AG09309 (cell line): ENCODE data around the gene STEAP1B.
A peak's percentile ranks its signal among the peaks of the same experiment; 100 is the strongest.
"Not testable (repeated sequence)": the region's sequence is repeated elsewhere in the genome, so short reads cannot be mapped to it uniquely, and the experiment has no call there.

Source experiments
- DNase-seq: peaks from one replicate; pipeline ENCODE4 v3.0.0-alpha.2; 2010; ENCODE audit warnings: low read depth
- H3K4me3 ChIP-seq: 2 replicates; pipeline ENCODE4 v1.5.1; 2011; ENCODE audit warnings: mild to moderate bottlenecking, low read depth, low read length, moderate library complexity; ENCODE audit not compliant: control insufficient read depth
- TF ChIP-seq, protein P1 (sequence below): IDR thresholded peaks from 2 replicates; pipeline ENCODE4 v1.5.1; 2011; ENCODE audit warnings: mild to moderate bottlenecking, low read depth, low read length, inconsistent platforms; ENCODE audit not compliant: insufficient read depth, control insufficient read depth; ENCODE audit errors: missing control alignments

Gene STEAP1B

DNA sequence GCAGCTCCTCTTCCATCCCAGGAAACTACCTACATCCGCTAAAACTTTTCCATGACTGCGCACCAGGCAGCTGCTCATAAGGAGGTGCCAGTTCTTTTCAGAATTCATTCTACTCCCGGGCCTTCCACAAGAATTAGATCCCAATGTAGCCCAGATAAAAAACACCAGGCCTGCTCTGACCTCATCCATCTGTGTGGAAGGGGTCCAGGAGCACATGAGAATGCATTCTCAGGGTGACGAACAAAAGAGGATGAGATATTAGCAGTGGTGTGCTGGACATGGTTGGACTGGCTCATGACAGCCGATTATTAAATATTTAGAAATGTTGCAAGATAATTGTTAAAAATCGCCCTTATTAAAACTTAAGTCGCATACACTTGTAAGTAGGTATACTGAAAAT lies 43.2 kb upstream of the STEAP1B start:
- DNase-seq: no peak
- H3K4me3 ChIP-seq: no peak overlapping the region
- TF ChIP-seq, protein P1, sequence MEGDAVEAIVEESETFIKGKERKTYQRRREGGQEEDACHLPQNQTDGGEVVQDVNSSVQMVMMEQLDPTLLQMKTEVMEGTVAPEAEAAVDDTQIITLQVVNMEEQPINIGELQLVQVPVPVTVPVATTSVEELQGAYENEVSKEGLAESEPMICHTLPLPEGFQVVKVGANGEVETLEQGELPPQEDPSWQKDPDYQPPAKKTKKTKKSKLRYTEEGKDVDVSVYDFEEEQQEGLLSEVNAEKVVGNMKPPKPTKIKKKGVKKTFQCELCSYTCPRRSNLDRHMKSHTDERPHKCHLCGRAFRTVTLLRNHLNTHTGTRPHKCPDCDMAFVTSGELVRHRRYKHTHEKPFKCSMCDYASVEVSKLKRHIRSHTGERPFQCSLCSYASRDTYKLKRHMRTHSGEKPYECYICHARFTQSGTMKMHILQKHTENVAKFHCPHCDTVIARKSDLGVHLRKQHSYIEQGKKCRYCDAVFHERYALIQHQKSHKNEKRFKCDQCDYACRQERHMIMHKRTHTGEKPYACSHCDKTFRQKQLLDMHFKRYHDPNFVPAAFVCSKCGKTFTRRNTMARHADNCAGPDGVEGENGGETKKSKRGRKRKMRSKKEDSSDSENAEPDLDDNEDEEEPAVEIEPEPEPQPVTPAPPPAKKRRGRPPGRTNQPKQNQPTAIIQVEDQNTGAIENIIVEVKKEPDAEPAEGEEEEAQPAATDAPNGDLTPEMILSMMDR: no peak

DNA sequence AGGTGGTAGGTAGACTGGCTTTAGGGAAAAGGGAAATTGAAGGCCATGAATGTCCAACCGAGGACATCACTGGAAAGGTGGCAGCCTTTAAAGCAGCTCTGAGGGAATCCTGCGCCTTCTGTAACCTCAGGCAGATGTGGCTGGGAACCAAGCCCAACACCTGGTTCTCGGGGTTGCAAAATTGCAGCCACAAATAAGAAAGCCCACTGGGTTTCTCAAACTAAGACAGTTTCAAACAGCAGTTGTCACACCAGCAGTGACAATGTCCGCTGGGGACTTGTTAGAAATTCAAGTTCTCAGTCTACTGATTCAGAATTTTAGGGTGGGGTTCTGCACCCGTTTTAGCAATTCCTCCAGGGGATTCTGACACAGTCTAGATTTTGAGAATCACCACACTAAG lies 42.7 kb upstream of the STEAP1B start:
- no peak for DNase-seq
- H3K4me3 ChIP-seq: no peak overlapping the region
- TF ChIP-seq, protein P1: no peak

DNA sequence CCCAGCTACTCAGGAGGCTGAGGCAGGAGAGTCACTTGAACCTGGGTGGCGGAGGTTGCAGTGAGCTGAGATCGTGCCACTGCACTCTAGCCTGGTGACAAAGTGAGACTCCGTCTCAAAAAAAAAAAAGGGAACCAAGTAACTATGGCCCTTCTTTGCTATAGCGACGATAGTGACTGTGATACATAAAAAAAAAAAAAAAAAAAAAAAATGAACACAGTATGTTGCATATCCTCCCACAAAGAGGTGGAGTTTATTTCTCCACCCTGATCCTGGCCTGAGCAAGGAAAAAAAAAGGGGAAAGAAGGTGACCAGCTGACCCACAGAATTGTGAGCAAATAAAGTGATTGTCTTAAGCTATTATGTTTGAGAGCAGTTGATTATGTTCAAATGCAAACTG lies 42.3 kb upstream of the STEAP1B start:
- DNase-seq: no peak
- no peak overlapping the region for H3K4me3 ChIP-seq
- TF ChIP-seq, protein P1: no peak

DNA sequence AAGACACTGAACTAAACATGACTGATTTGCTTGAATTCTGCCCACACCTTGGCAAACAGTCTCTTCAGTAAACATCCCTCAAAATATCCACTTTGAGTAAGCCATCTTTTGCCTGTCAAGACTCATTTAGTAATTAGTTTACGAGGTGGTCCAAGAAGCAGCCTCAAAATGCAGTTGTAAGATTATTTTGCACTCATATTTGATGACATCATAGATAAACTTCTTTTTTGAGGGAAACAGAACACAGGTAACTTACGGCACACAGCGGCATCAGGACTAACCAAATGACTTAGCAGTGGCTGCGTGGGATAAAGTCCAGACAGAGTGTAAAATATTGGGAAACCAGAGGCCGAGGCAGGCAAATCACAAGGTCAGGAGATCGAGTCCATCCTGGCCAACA lies 41.8 kb upstream of the STEAP1B start:
- H3K4me3 ChIP-seq: no peak overlapping the region
- no peak for DNase-seq
- TF ChIP-seq, protein P1: no peak

DNA sequence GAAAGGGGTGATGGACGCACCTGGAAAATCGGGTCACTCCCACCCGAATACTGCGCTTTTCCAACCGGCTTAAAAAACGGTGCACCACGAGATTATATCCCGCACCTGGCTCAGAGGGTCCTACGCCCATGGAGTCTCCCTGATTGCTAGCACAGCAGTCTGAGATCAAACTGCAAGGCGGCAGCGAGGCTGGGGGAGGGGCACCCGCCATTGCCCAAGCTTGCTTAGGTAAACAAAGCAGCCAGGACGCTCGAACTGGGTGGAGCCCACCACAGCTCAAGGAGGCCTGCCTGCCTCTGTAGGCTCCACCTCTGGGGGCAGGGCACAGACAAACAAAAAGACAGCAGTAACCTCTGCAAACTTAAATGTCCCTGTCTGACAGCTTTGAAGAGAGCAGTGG lies 28.5 kb upstream of the STEAP1B start:
- not testable (repeated sequence) for DNase-seq, H3K4me3 ChIP-seq

DNA sequence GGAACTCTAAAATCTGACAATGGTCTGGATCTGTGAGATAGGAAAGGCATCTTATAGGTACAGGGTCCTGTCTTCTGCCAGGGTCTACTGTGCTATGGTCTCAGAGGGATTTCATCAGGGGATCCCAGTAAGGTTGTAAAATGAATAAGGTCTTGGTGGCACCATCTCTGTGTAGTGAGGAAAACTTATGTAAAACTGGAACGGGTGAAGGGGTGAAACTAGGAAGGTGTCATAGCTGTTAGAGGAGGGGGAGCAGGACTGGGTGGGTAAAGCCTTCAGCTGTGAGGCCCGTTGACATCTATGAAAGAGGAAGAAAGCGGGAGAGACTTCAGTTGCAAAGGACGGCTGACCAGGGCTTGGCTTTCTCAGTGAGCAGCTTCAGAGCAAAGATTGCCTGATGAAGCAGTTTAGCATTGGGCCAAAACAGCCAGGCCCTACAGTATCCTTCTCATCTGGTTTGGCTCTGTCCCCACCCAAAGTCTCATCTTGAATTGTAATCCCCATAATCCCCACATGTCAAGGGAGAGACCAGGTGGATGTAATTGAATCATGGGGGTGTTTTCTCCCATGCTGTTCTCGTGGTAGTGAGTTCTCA lies 24.5 kb upstream of the STEAP1B start:
- H3K4me3 ChIP-seq, DNase-seq: not testable (repeated sequence)

DNA sequence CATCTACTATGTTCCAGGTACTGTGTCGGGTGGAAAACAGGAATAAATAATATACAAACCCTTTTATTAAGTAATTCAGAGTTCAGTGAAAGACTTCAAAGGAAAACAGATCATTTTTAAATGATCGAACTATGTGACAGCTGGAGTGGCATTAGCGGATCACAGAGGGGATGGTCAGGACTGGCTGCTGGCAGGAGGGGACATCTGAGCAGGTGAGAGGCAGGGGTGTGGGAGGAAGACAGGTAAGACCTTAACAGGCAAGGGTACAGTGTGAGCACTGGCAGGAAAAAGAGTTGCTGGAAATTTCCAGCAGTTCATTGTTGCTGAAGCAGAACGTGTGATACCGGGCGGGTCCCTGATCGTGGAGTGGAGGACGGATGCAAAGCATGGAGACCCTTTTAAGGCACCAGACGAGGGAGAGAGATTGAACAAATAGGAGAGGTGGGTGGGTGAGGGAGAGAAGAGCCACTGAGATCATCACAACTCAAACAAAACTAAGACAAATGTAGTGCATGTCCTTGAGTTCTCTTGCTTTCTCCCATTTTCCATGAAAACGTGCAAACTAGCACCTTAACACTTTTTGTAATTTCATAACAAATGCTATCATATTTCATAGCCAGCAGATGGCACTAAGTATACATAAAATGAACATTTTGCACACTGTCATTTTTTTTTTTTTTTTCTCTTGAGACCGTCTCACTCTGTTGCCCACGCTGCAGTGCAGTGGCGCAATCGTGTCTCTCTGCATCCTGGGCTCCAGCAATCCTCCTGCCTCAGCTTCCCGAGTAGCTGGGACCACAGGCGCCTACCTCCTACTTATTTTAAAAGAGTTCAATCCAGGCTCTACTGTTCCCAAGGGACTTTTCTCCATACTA lies 23.7 kb upstream of the STEAP1B start:
- peak; percentile 44 for DNase-seq
- H3K4me3 ChIP-seq: not testable (repeated sequence)
- TF ChIP-seq, protein P1: peak; percentile 10

DNA sequence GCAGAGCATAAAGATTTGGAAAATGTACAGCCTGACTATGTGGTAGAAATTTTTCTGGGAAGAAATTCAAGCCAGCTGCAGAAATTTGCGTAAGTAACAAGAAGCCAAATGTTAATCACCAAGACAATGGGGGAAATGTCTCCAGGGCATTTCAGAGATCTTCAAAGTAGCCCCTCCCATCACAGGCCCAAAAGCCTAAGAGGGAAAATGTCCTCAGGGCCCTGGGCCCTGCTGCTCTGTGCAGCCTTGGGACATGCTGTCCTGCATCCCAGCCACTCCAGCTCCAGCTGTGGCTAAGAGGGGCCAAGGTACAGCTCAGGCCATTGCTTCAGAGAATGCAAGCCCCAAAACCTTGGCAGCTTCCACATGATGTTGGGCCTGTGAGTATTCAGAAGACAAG lies 19.6 kb upstream of the STEAP1B start:
- not testable (repeated sequence) for H3K4me3 ChIP-seq, DNase-seq

DNA sequence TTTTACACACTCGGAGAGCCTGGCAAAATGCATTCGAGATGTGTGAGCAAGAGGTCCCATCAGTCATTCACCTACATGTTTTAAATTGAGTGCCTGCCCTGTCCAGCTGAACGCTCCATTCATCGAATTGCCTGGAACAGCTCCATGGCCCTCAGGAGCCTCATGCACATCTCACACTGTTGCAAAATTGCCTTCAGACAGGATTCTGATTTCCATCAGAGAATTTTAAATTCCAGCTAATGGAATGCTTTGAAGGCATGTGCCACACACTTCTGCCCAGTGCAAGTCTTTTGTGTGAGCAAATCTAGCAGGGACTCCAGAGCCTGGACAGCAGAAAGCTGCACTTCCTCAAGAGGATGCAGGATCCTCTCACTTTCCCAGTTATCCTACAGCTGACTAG lies 17.0 kb upstream of the STEAP1B start:
- not testable (repeated sequence) for DNase-seq, H3K4me3 ChIP-seq

DNA sequence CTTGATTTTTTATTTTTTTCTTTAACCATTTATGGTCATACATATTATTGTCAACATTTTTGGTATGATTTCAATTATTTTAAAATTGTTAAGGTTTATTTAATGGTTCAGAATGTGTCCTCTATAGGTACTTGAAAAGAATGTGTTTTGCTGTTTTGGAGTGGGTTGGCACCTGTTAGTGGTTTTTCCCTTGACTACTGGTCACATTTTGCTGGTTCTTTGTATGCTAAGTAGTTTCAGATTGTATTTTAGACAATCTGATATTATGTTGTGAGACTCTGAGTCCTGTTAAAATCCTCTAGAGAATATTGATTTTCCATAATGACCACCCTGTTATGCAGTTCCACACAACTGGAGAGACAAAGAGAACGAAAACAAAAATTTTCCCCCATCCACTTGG lies 15.0 kb upstream of the STEAP1B start:
- DNase-seq: not testable (repeated sequence)

DNA sequence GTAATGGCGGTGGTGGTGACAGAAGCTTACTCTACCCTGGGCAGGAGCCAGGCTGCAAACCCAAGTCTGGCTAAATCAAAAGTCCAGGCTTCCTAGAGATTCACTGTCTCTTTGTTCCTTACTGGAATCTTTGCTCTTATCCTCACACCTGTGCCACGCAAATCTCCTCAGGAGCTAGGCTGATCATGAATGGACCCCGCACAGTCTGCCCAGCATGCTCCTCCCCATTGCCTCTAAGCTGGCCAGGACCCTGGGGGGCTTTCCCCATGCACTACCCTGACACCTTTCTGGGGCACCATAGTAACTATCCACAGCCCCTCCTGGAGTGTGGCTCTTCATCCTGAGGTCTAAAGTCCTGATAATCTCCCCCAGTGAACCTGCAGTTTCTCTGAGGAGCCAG lies 7.3 kb upstream of the STEAP1B start:
- DNase-seq, H3K4me3 ChIP-seq: not testable (repeated sequence)

More for the DNA sequence above, 15.0 kb upstream of the STEAP1B start:
- H3K4me3 ChIP-seq: not testable (repeated sequence)
